HepG2 (cell line): ENCODE measurements around the gene DOCK1.

Experiments
- MBNL3 ChIP-seq: fragments of 250-450 bp; sonication (Bioruptor Pico); conservative IDR thresholded peaks from 2 replicates; pipeline ENCODE4 v1.8.0; 2022; ENCODE audit warnings: mild to moderate bottlenecking, inconsistent platforms
- SP4 ChIP-seq: sonication (generic); formaldehyde crosslinking; IDR thresholded peaks from 2 replicates; pipeline ENCODE4 v1.8.1; 2023; ENCODE audit warnings: mild to moderate bottlenecking, missing genetic modification reagents
- TF ChIP-seq, protein P1 (sequence below), 2 experiments: fragments of 450-650 bp in 1 of 2; sonication (generic) in 1 of 2; formaldehyde crosslinking; IDR thresholded peaks; 2 replicates each; pipeline versions ENCODE4 v1.5.0 to v1.8.0; 2020 to 2022; ENCODE audit warnings: mild to moderate bottlenecking in 1 of 2, missing genetic modification reagents in 1 of 2
- TF ChIP-seq, protein P2 (sequence below): sonication (generic); formaldehyde crosslinking; IDR thresholded peaks from 2 replicates; pipeline ENCODE4 v1.5.1; 2020; ENCODE audit warnings: mild to moderate bottlenecking, missing genetic modification reagents, moderate library complexity

DNA sequence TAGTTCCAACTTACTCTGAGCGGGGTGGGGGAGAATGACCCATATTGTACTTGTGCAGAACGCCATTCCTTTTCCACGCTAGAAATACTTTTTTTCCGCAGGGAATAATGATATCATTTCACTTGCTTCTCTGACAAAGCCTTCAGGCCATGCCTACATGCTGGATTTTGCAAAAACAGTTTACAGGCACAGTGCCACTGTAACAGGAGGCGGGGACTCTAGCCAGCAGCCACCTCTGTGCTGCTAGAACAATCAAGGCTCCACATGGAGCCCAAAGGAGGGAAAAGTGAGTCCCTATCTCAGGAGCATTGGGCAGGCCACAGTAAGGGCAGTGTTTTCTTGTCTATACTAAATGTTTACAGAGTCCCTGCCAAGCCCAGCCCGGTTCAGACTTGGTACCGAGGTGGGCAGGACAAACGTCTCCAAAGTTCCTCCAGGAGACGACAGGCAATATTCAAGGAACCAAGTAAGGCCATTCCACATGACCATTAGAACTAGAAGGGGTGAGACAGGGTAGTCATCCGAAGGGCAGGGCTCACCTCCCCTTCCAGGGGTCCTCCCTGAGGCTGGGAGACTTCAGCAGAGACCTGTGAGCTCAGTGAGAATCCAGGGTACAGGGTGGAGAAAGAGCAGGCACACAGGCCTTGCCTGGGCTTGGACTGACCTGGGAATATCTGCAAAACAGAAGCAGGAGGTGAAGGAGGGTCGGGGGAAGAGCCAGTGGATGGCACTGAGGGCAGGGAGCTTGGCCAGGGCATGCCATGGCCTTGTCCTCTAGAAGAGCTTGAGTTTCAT is 553.0 kb downstream of the DOCK1 start:
- TF ChIP-seq, protein P1, sequence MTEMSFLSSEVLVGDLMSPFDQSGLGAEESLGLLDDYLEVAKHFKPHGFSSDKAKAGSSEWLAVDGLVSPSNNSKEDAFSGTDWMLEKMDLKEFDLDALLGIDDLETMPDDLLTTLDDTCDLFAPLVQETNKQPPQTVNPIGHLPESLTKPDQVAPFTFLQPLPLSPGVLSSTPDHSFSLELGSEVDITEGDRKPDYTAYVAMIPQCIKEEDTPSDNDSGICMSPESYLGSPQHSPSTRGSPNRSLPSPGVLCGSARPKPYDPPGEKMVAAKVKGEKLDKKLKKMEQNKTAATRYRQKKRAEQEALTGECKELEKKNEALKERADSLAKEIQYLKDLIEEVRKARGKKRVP (CRISPR knock-in tag; IDR thresholded peaks at IDR 0.05), result no peak
- TF ChIP-seq SP4, result no peak
- TF ChIP-seq, protein P2, sequence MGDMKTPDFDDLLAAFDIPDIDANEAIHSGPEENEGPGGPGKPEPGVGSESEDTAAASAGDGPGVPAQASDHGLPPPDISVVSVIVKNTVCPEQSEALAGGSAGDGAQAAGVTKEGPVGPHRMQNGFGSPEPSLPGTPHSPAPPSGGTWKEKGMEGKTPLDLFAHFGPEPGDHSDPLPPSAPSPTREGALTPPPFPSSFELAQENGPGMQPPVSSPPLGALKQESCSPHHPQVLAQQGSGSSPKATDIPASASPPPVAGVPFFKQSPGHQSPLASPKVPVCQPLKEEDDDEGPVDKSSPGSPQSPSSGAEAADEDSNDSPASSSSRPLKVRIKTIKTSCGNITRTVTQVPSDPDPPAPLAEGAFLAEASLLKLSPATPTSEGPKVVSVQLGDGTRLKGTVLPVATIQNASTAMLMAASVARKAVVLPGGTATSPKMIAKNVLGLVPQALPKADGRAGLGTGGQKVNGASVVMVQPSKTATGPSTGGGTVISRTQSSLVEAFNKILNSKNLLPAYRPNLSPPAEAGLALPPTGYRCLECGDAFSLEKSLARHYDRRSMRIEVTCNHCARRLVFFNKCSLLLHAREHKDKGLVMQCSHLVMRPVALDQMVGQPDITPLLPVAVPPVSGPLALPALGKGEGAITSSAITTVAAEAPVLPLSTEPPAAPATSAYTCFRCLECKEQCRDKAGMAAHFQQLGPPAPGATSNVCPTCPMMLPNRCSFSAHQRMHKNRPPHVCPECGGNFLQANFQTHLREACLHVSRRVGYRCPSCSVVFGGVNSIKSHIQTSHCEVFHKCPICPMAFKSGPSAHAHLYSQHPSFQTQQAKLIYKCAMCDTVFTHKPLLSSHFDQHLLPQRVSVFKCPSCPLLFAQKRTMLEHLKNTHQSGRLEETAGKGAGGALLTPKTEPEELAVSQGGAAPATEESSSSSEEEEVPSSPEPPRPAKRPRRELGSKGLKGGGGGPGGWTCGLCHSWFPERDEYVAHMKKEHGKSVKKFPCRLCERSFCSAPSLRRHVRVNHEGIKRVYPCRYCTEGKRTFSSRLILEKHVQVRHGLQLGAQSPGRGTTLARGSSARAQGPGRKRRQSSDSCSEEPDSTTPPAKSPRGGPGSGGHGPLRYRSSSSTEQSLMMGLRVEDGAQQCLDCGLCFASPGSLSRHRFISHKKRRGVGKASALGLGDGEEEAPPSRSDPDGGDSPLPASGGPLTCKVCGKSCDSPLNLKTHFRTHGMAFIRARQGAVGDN (CRISPR knock-in tag), result no peak
- no peak for TF ChIP-seq MBNL3 (CRISPR knock-in tag)
